MCF 10A (cell line): ENCODE results near the gene FGF19. TPM values are rescaled to one million over a fixed set of nuclear protein-coding genes. Genes with fewer than 3 reads are reported as not detected.

Experiments
- BruUV-seq: library from RNA; stranded (reverse); fragments of 400-500 nt; replicated peaks from 2 replicates; lab custom pipeline; 2021; lab: Mats Ljungman, UMichigan
- CTCF ChIA-PET: fragments of 300-600 bp; sonication (Branson Sonifier 250); formaldehyde crosslinking; extraction: SDS; loops from one replicate; lab custom pipeline; 2021; ENCODE audit warnings: antibody characterized with exemption, inconsistent platforms; lab: Yijun Ruan, JAX
- POLR2A ChIA-PET: fragments of 300-600, 350-650 bp; sonication (Branson Sonifier 250); formaldehyde crosslinking; extraction: SDS; loops from one replicate; lab custom pipeline; 2020; ENCODE audit warnings: antibody characterized with exemption, inconsistent platforms; lab: Yijun Ruan, JAX
- DNase-seq: peaks from one replicate; pipeline ENCODE4 v3.0.0-alpha.2; 2018; ENCODE audit not compliant: unreplicated experiment
- H3K27ac Mint-ChIP-seq: one replicate; pipeline ENCODE4 v1.8.0; 2022; ENCODE audit warnings: mild to moderate bottlenecking, low read depth, mixed read lengths; ENCODE audit not compliant: unreplicated experiment
- H3K27me3 Mint-ChIP-seq: one replicate; pipeline ENCODE4 v1.8.0; 2022; ENCODE audit warnings: mixed read lengths; ENCODE audit not compliant: insufficient read depth, unreplicated experiment
- H3K36me3 Mint-ChIP-seq: one replicate; pipeline ENCODE4 v1.8.0; 2022; ENCODE audit warnings: mild to moderate bottlenecking, moderate library complexity, mixed read lengths; ENCODE audit not compliant: insufficient read depth, unreplicated experiment
- H3K4me1 Mint-ChIP-seq: one replicate; pipeline ENCODE4 v1.8.0; 2022; ENCODE audit warnings: mixed read lengths; ENCODE audit not compliant: insufficient read depth, unreplicated experiment
- H3K4me3 Mint-ChIP-seq: one replicate; pipeline ENCODE4 v1.8.0; 2022; ENCODE audit warnings: mild to moderate bottlenecking, moderate library complexity, mixed read lengths; ENCODE audit not compliant: unreplicated experiment
- H3K9me3 Mint-ChIP-seq: one replicate; pipeline ENCODE4 v1.8.0; 2022; ENCODE audit warnings: mixed read lengths; ENCODE audit not compliant: unreplicated experiment
- CTCF ChIP-seq: fragments of 200-600 bp; IDR thresholded peaks from one replicate; pipeline ENCODE4 v1.8.0; 2022; ENCODE audit warnings: antibody characterized with exemption, mild to moderate bottlenecking; ENCODE audit not compliant: unreplicated experiment
- intact Hi-C: fragments of 100-400 bp; cut with micrococcal nuclease; formaldehyde crosslinking; loops from 2 replicates; pipeline ENCODE4 v1.14.1; 2022
- total RNA-seq: library from RNA; stranded (reverse); gene quantifications from 2 replicates; pipeline ENCODE4 v1.2.3, GENCODE V29; 2022

The FGF19 gene
- total RNA-seq, 1 experiment from 2014 or later = not detected

- intact Hi-C loops = no loop called here
- Mint-ChIP-seq H3K4me3 (no peak overlapping the region), H3K27ac (no peak overlapping the region), H3K36me3 (peaks cover 65% of the 10 kb centered on the region), H3K9me3 (no peaks in the 10 kb centered on the region), H3K27me3 (no peaks in the 10 kb centered on the region), H3K4me1 (no peaks in the 10 kb centered on the region)
- ChIA-PET POLR2A (interaction anchor here (0.6 kb wide), 1 partner anchor 12 kb away, joined by 3 read pairs; no protein-coding TSS in a partner anchor), CTCF (no interaction called here)
- no TSS peak for BruUV-seq
- TF ChIP-seq CTCF = no peak
- DNase-seq = no peak
These were observed 52.9 kb downstream of the FGF19 start for GRCh38 chr11:69650832-69651344.

GRCh38 chr11:69650081-69650831, 53.6 kb downstream of the FGF19 start:
- ChIA-PET POLR2A (interaction anchor here (1.1 kb wide), 1 partner anchor 25 kb away, joined by 4 read pairs; the partner anchor contains the start of gene LTO1), CTCF (no interaction called here)
- Mint-ChIP-seq H3K27ac (no peak overlapping the region), H3K4me1 (no peaks in the 10 kb centered on the region), H3K9me3 (no peaks in the 10 kb centered on the region), H3K4me3 (no peak overlapping the region), H3K36me3 (peaks cover 71% of the 10 kb centered on the region), H3K27me3 (no peaks in the 10 kb centered on the region)
- DNase-seq = no peak
- no TSS peak for BruUV-seq
- TF ChIP-seq CTCF = no peak
- intact Hi-C loops = no loop called here

- Mint-ChIP-seq H3K27me3 (no peaks in the 10 kb centered on the region), H3K9me3 (no peaks in the 10 kb centered on the region), H3K27ac (no peak overlapping the region), H3K4me1 (no peaks in the 10 kb centered on the region), H3K36me3 (peaks cover 72% of the 10 kb centered on the region), H3K4me3 (no peak overlapping the region)
- no peak for DNase-seq
- intact Hi-C loops = no loop called here
- ChIA-PET CTCF (interaction anchor here (0.6 to 1.1 kb wide), 3 partner anchors 349 to 549 kb away, joined by 3 to 5 read pairs (median 4); no protein-coding TSS in a partner anchor), POLR2A (interaction anchor here (1.1 kb wide), 1 partner anchor 26 kb away, joined by 4 read pairs; the partner anchor contains the start of gene LTO1)
- BruUV-seq = no TSS peak
- TF ChIP-seq CTCF = no peak
These were observed 54.3 kb downstream of the FGF19 start for GRCh38 chr11:69649576-69649900.
